ENCODE measurements around the gene ICE1.

The ICE1 gene

GRCh38 chr5:5531371-5531770 is 108.9 kb downstream of the ICE1 start:
- no peak for DNase-seq (ENCODE audit: low read depth in 2 of 3, low spot score in 1 of 3)

DNA sequence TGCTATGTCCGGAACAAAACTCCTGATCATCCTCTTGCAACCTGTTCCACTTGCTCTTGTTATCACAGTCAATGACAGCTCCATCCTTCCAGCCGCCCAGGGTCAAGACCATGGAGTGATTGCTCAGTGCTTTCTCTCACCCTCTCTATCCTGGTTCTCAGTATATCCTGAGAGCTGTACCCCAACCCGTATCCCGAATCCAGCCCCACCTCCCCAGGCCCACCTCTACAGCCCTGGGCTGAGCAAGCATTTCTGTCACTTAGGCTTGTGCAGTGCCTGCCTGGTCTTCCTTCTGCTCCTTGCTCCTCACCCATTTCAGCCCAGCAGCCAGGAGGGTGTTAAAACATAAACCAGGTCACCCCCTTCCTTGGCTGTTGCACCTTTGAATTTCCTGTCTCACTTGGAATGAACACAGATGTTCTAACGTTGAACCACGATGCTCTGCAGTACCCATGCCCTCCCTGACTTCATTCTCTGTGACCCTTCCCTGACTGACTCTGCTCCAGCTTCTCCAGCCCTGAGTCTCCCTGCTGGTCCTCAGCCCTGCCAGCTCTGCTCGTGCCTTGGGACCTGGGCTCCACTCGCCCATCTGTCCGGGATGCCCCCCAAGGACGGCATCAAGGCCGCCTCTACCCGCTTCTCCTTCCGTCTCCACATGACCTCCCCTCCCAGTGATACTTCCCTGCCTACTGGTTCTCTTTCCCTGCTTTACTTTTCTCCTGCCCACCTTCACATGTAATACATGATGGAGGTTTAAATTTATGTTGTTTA is 110.0 kb downstream of the ICE1 start:
- no peak for DNase-seq (ENCODE audit: low read depth in 2 of 3, low spot score in 1 of 3)

GRCh38 chr5:5533927-5534326 is 111.5 kb downstream of the ICE1 start:
- DNase-seq (ENCODE audit: low read depth in 2 of 3, low spot score in 1 of 3): no peak

DNA sequence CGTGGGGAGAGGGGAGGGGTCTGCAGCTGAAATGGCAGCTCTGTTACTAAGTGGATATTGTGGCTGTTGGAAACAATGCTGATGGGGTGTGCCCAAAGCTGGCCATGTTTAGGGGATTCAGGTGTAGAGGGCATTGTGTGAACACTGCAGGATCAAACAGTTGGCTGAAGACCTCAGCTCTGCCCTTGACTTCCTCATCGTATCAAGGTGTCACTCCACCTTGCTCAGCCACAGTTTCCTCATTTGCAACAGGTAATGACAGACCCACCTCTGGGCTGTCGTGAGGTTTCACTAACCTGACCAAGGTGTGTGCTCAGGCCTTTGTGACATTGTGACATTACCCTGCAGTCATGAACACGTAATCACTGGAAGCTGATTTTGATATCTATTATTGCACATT is 111.9 kb downstream of the ICE1 start:
- DNase-seq (ENCODE audit: low read depth in 2 of 3, low spot score in 1 of 3): no peak

DNA sequence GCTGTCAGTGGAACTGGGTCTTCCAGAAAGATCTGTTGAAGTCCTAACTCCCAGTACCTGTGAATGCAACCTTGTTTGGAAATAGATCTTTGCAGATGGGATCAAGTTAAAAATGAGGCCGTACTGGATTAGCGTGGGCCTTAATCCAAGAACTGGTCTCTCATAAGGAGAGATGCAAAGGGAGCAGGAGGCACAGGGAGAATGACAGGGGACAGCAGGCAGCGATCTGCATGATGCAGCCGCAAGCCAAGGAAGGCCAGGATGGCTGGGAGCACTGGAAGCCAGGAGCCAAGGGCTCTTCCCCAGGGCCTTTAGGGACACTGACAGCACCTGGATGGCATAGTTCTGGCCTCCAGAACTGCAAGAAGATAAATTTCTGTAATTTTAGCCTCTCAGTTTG is 114.4 kb downstream of the ICE1 start:
- DNase-seq (ENCODE audit: low read depth in 2 of 3, low spot score in 1 of 3): no peak

DNA sequence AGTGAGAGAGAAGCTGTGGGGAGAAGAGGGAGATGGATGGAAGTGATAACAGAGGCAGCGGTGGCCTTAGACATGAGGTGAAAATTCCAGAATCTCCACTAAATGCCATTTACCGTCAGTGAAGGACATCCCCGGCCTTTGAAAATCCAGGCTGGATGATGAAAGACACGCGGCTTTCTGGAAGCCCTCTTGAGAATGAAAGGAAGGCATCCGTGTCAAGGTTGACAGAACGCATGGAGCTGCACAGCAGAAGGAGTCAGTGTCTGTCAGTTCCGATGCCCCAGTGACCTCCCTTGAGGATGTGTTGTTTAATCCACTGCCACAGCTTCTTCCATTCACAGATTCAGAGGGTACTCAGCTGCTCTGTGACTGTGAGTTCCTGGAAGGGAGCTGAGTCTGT is 114.9 kb downstream of the ICE1 start:
- DNase-seq (ENCODE audit: low read depth in 2 of 3, low spot score in 1 of 3): no peak

DNA sequence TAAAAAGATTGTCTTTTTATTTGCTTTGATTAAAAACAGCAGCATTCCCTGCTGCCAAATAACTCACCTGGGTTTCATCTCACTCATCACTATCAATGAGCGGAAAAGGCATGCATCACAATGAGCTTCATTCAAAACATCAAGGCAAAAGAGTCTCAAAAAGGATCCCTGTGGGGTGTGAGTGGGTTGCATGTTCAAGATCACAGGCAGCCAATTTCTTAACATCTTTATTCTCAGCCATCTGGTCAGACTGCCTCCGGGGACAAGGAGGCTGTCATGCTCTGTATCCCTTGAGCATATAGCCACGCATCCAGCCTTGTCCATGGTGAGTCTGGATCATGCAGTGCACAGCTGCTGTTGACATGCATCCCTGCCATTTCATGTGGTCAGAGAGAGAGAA is 117.1 kb downstream of the ICE1 start:
- DNase-seq (ENCODE audit: low read depth in 2 of 3, low spot score in 1 of 3): no peak

All from stimulated activated CD4-positive, alpha-beta T cell treated with anti-CD3 and anti-CD28 coated beads, Interleukin-12 subunit alpha, Interleukin-12 subunit beta, amount 100 ng/mL, for 48 hours (primary cell).